GM12878 (cell line): ENCODE data around the gene MYO1E. TPM values are rescaled to one million over a fixed set of nuclear protein-coding genes. Genes with fewer than 3 reads are reported as not detected.

ENCODE experiments used
- ATAC-seq: fragments of 200-7000 bp; cut with Tn5 transposase; 3 replicates; pipeline ENCODE4 v1.9.1; 2020; ENCODE audit warnings: mild to moderate bottlenecking, moderate library complexity
- BruUV-seq: library from RNA; stranded (reverse); fragments of 400-500 nt; replicated peaks from 2 replicates; lab custom pipeline; 2021; lab: Mats Ljungman, UMichigan
- CTCF ChIA-PET: fragments of 300-600 bp; sonication (Branson Sonifier 250); formaldehyde crosslinking; extraction: SDS; loops from one replicate; lab custom pipeline; 2021; ENCODE audit warnings: inconsistent platforms; lab: Yijun Ruan, JAX
- POLR2A ChIA-PET: fragments of 350-600 bp; formaldehyde crosslinking; extraction: SDS; loops from one replicate; lab custom pipeline; 2021; ENCODE audit warnings: inconsistent platforms; lab: Charles Lee
- RAD21 ChIA-PET: fragments of 300-600 bp; sonication (Branson Sonifier 250); formaldehyde crosslinking; loops from one replicate; lab custom pipeline; 2023; ENCODE audit warnings: antibody characterized with exemption; ENCODE audit not compliant: unreplicated experiment; lab: Charles Lee
- SMC1A ChIA-PET: fragments of 300-600 bp; sonication (Branson Sonifier 250); formaldehyde crosslinking; loops from one replicate; lab custom pipeline; 2023; ENCODE audit not compliant: unreplicated experiment, uncharacterized antibody; lab: Charles Lee
- DNase-seq: peaks from one replicate; pipeline ENCODE4 v3.0.0-alpha.2; 2011; ENCODE audit warnings: low read depth, low spot score
- FAIRE-seq: peaks from 3 replicates; lab custom pipeline; 2011; peaks lifted over from hg19 to GRCh38; lab: Jason Lieb, UNC
- H2AFZ ChIP-seq: 2 replicates; pipeline ENCODE4 v1.6.0; 2011; ENCODE audit warnings: low read depth, low read length, control low read depth; ENCODE audit not compliant: control insufficient read depth
- H3K27ac ChIP-seq: 2 replicates; pipeline ENCODE4 v1.5.1; 2011; ENCODE audit warnings: control low read depth; ENCODE audit not compliant: control insufficient read depth, insufficient read depth
- H3K27me3 ChIP-seq, 2 experiments: replicated peaks in 1 of 2; 2 replicates each; pipeline versions ENCODE4 v1.6.0 to v1.6.1; 2011; ENCODE audit warnings: low read length in 1 of 2; ENCODE audit not compliant: control insufficient read depth in 2 of 2, insufficient read depth in 2 of 2
- H3K36me3 ChIP-seq, 2 experiments: 2 replicates each; pipeline ENCODE4 v1.5.1; 2011; ENCODE audit warnings: low read length in 1 of 2; ENCODE audit not compliant: control insufficient read depth in 2 of 2, insufficient read depth in 2 of 2
- H3K4me1 ChIP-seq: 2 replicates; pipeline ENCODE4 v1.6.1; 2011; ENCODE audit warnings: mild to moderate bottlenecking, low read length, moderate library complexity, mixed read lengths; ENCODE audit not compliant: control insufficient read depth, insufficient read depth
- H3K4me2 ChIP-seq: 2 replicates; pipeline ENCODE4 v1.6.0; 2011; ENCODE audit warnings: control low read depth; ENCODE audit not compliant: control insufficient read depth, insufficient read depth
- H3K4me3 ChIP-seq: fragments of 200-600 bp; sonication (generic); 2 replicates; pipeline ENCODE4 v1.5.1; 2016
- H3K79me2 ChIP-seq: 2 replicates; pipeline ENCODE4 v1.6.0; 2011; ENCODE audit warnings: low read length; ENCODE audit not compliant: control insufficient read depth, insufficient read depth
- H3K9ac ChIP-seq: 2 replicates; pipeline ENCODE4 v1.8.0; 2011; ENCODE audit warnings: low read length, control low read depth, mixed read lengths; ENCODE audit not compliant: control insufficient read depth, insufficient read depth
- H3K9me3 ChIP-seq: replicated peaks from 3 replicates; pipeline ENCODE4 v1.5.1; 2011; ENCODE audit warnings: mild to moderate bottlenecking, low read length; ENCODE audit not compliant: control insufficient read depth, insufficient read depth
- H4K20me1 ChIP-seq: 2 replicates; pipeline ENCODE4 v1.6.0; 2011; ENCODE audit not compliant: control insufficient read depth, insufficient read depth
- ASH2L ChIP-seq: fragments of 300-600, 200-600 bp; sonication (generic); IDR thresholded peaks from 2 replicates; pipeline ENCODE4 v1.6.1; 2017; ENCODE audit warnings: low read depth, mild to moderate bottlenecking, borderline replicate concordance
- BCL3 ChIP-seq: IDR thresholded peaks from 2 replicates; pipeline ENCODE4 v1.6.1; 2011; ENCODE audit warnings: borderline replicate concordance, low read depth, mild to moderate bottlenecking, moderate library complexity, low read length; ENCODE audit not compliant: insufficient read depth, poor library complexity, severe bottlenecking
- E4F1 ChIP-seq: fragments of 450-650 bp; IDR thresholded peaks from 2 replicates; pipeline ENCODE4 v1.6.1; 2018; ENCODE audit warnings: borderline replicate concordance, mild to moderate bottlenecking; ENCODE audit not compliant: partially characterized antibody
- EZH2 ChIP-seq: IDR thresholded peaks from 2 replicates; pipeline ENCODE4 v1.6.1; 2012; ENCODE audit warnings: low read depth, mild to moderate bottlenecking, control low read depth, inconsistent platforms, low read length, borderline replicate concordance; ENCODE audit not compliant: control insufficient read depth
- HDAC6 ChIP-seq: fragments of 200-600 bp; sonication (generic); IDR thresholded peaks from one replicate; pipeline ENCODE4 v1.8.0; 2017; ENCODE audit warnings: antibody characterized with exemption; ENCODE audit not compliant: unreplicated experiment
- NKRF ChIP-seq: fragments of 450-650 bp; conservative IDR thresholded peaks from 2 replicates; pipeline ENCODE4 v1.6.1; 2017; ENCODE audit warnings: mild to moderate bottlenecking, moderate library complexity
- SMC3 ChIP-seq: IDR thresholded peaks from 2 replicates; pipeline ENCODE4 v1.6.1; 2011; ENCODE audit warnings: low read length, improper control_type of control experiment, borderline replicate concordance
- ZBTB40 ChIP-seq: fragments of 450-650 bp; IDR thresholded peaks from 2 replicates; pipeline ENCODE4 v1.6.1; 2016; ENCODE audit warnings: mild to moderate bottlenecking, moderate library complexity, borderline replicate concordance
- WGBS: methylation state at CpG from one replicate; pipeline ENCODE4 v1.1.6; 2016; ENCODE audit warnings: low lambda C conversion rate; ENCODE audit not compliant: insufficient replicate concordance, insufficient coverage; ENCODE audit errors: missing lambda C conversion rate; 5-methylcytosine and 5-hydroxymethylcytosine counted together
- in situ Hi-C: fragments of 300-500 bp; cut with MboI; formaldehyde crosslinking; loops from 9 replicates; pipeline ENCODE4 v1.14.3; 2018; ENCODE audit warnings: mixed read lengths
- intact Hi-C: fragments of 100-400 bp; cut with micrococcal nuclease; formaldehyde crosslinking; loops from one replicate; pipeline ENCODE4 v1.14.2; 2022; ENCODE audit not compliant: unreplicated experiment
- polyA plus RNA-seq, 11 experiments: library from polyadenylated mRNA; depleted of rRNA in 4 of 11; unstranded in 6 of 11; stranded (reverse) in 5 of 11; fragments of >200 nt; fragmentation: Nextera tagmentation in 4 of 11; fragmentation: Illumina TruSeq in 1 of 11; extraction: Ambion mirVana in 4 of 11; extraction: Trizol in 1 of 11; gene quantifications; 1 replicate in 1 of 11; 2 replicates in 10 of 11; pipeline versions ENCODE4 v1.2.1 to v1.2.3, GENCODE V29; 2011 to 2016; ENCODE audit warnings: inconsistent platforms in 2 of 11, missing spikeins in 2 of 11, low read depth in 1 of 11
- total RNA-seq, 4 experiments: library from RNA; depleted of rRNA in 3 of 4; stranded (reverse); fragments of >200 nt in 3 of 4; fragmentation: Illumina TruSeq in 1 of 4; extraction: Trizol in 1 of 4; gene quantifications; 2 replicates each; pipeline versions ENCODE4 v1.2.1 to v1.2.3, GENCODE V29; 2013 to 2021

MYO1E gene
- total and polyA plus RNA-seq, 10 of the 15 experiments (the other 5 are each of a cell fraction or from before 2014, with no cell fraction given) = 10.3 to 266 (median 64.9) TPM

- SMC1A ChIA-PET = interaction anchor here (1.0 to 7.7 kb wide), 11 partner anchors 11 to 82 kb away, joined by 3 to 47 read pairs (median 7); no protein-coding TSS in a partner anchor
- CTCF ChIA-PET = interaction anchor here (0.8 to 3.0 kb wide), 4 partner anchors 10 to 43 kb away, joined by 3 to 19 read pairs (median 4); no protein-coding TSS in a partner anchor
- Histone ChIP-seq H3K36me3 (peaks cover 0 to 41% of the 10 kb centered on the region in 2 experiments; a peak in 3 of 4 replicates), H3K4me3 (no peak overlapping the region), H3K27me3 (no peaks in the 10 kb centered on the region), H3K9ac (no peak overlapping the region), H3K4me2 (no peak overlapping the region), H3K4me1 (peaks cover 14% of the 10 kb centered on the region), H3K79me2 (peaks cover 5% of the 10 kb centered on the region), H4K20me1 (no peaks in the 10 kb centered on the region), H3K9me3 (no peaks in the 10 kb centered on the region), H3K27ac (no peak overlapping the region), H2AFZ (no peak overlapping the region)
- RAD21 ChIA-PET = interaction anchor here (0.9 to 1.8 kb wide), 6 partner anchors 10 to 156 kb away, joined by 3 to 10 read pairs (median 4); no protein-coding TSS in a partner anchor
- ATAC-seq (no peak), FAIRE-seq (no peak), DNase-seq (no peak)
- TF ChIP-seq SMC3 (no peak), EZH2 (no peak), HDAC6 (no peak), NKRF (no peak), BCL3 (no peak), ASH2L (no peak), E4F1 (no peak), ZBTB40 (no peak)
- POLR2A ChIA-PET = interaction anchor here (0.6 to 1.7 kb wide), 3 partner anchors 21 to 44 kb away, joined by 3 to 6 read pairs (median 3); no protein-coding TSS in a partner anchor
- intact Hi-C loops = no loop called here
- BruUV-seq = no TSS peak
- WGBS = 82% methylated on average over 8 of the region's 8 CpGs
- in situ Hi-C loops = no loop called here
Observed at GRCh38 chr15:59256482-59256881, 116.2 kb downstream of the MYO1E start.
